A549 (cell line): ENCODE measurements around the gene SLC1A3. TPM values are rescaled to one million over a fixed set of nuclear protein-coding genes. Genes with fewer than 3 reads are reported as not detected.

Experiments used
- ATAC-seq, 2 experiments: fragments of 200-7000 bp in 1 of 2; fragments of >200 bp in 1 of 2; cut with Nextera tagmentation in 1 of 2; cut with Tn5 transposase in 1 of 2; 3 replicates each; pipeline versions ENCODE4 v1.8.0 to v1.9.1; 2018 to 2020; ENCODE audit warnings: mild to moderate bottlenecking in 1 of 2, moderate library complexity in 1 of 2
- CTCF ChIA-PET: fragments of 300-600 bp; sonication (Branson Sonifier 250); formaldehyde crosslinking; extraction: SDS; loops from one replicate; lab custom pipeline; 2021; ENCODE audit warnings: antibody characterized with exemption, inconsistent platforms; lab: Yijun Ruan, JAX
- POLR2A ChIA-PET: fragments of 350-600 bp; formaldehyde crosslinking; extraction: SDS; loops from one replicate; lab custom pipeline; 2021; ENCODE audit warnings: antibody characterized with exemption, inconsistent platforms; lab: Yijun Ruan, JAX
- DNase-seq, 2 experiments: peaks; one replicate each; pipeline versions ENCODE4 v3.0.0 to v3.0.0-alpha.2; 2011 to 2016; ENCODE audit warnings: low read depth in 1 of 2, low spot score in 1 of 2
- FAIRE-seq: peaks from 2 replicates; lab custom pipeline; 2011; peaks lifted over from hg19 to GRCh38; lab: Jason Lieb, UNC
- H3K27ac ChIP-seq, 2 experiments: fragments of >200 bp; sonication (Bioruptor Twin); formaldehyde crosslinking; 3 replicates each; pipeline ENCODE4 v1.5.1; 2016 to 2017
- H3K4me1 ChIP-seq: fragments of >200 bp; sonication (Bioruptor Twin); formaldehyde crosslinking; 3 replicates; pipeline ENCODE4 v1.6.1; 2016
- H3K4me2 ChIP-seq: fragments of >200 bp; sonication (Bioruptor Twin); formaldehyde crosslinking; 3 replicates; pipeline ENCODE4 v1.6.1; 2016
- H3K4me3 ChIP-seq: fragments of >200 bp; sonication (Bioruptor Twin); formaldehyde crosslinking; 3 replicates; pipeline ENCODE4 v1.5.1; 2016
- H3K9me3 ChIP-seq: fragments of >200 bp; sonication (Bioruptor Twin); formaldehyde crosslinking; 3 replicates; pipeline ENCODE4 v1.6.1; 2016
- CBX2 ChIP-seq: fragments of 200-600 bp; sonication (generic); IDR thresholded peaks from 2 replicates; pipeline ENCODE4 v1.6.1; 2016; ENCODE audit warnings: low read depth, mild to moderate bottlenecking, borderline replicate concordance
- CBX8 ChIP-seq: fragments of 200-600 bp; sonication (generic); IDR thresholded peaks from 2 replicates; pipeline ENCODE4 v1.6.1; 2016
- CEBPB ChIP-seq, 2 experiments: fragments of >200 bp in 1 of 2; sonication (Bioruptor Twin) in 1 of 2; formaldehyde crosslinking in 1 of 2; IDR thresholded peaks; 2 replicates each; pipeline ENCODE4 v1.6.1; 2012 to 2016
- EHMT2 ChIP-seq: fragments of 200-600 bp; sonication (generic); IDR thresholded peaks from 2 replicates; pipeline ENCODE4 v1.6.1; 2016; ENCODE audit warnings: antibody characterized with exemption, low read depth, mild to moderate bottlenecking, moderate library complexity
- ESRRA ChIP-seq: fragments of 150-350 bp; IDR thresholded peaks from 2 replicates; pipeline ENCODE4 v1.6.1; 2014; ENCODE audit warnings: mild to moderate bottlenecking, low read length, borderline replicate concordance
- FOSB ChIP-seq: fragments of 250-450 bp; sonication (Bioruptor Pico); IDR thresholded peaks from 2 replicates; pipeline ENCODE4 v1.5.0; 2020; ENCODE audit warnings: mild to moderate bottlenecking, moderate library complexity
- FOSL2 ChIP-seq, 2 experiments: fragments of 450-650 bp in 1 of 2; fragments of >200 bp in 1 of 2; sonication (Bioruptor Twin) in 1 of 2; formaldehyde crosslinking; IDR thresholded peaks; 2 replicates each; pipeline versions ENCODE4 v1.5.0 to v1.6.1; 2016 to 2020; ENCODE audit warnings: mild to moderate bottlenecking in 1 of 2, moderate library complexity in 1 of 2
- HOXB5 ChIP-seq: fragments of 250-450 bp; sonication (Bioruptor Pico); IDR thresholded peaks from 2 replicates; pipeline ENCODE4 v1.5.0; 2020; ENCODE audit warnings: mild to moderate bottlenecking, moderate library complexity
- JUNB ChIP-seq: fragments of >200 bp; sonication (Bioruptor Twin); formaldehyde crosslinking; IDR thresholded peaks from 2 replicates; pipeline ENCODE4 v1.6.1; 2016
- KDM1A ChIP-seq: fragments of 200-600 bp; sonication (generic); IDR thresholded peaks from 2 replicates; pipeline ENCODE4 v1.6.1; 2016; ENCODE audit warnings: low read depth, mild to moderate bottlenecking
- MAZ ChIP-seq: fragments of 150-350 bp; IDR thresholded peaks from 2 replicates; pipeline ENCODE4 v1.6.1; 2014; ENCODE audit warnings: antibody characterized with exemption, low read depth, low read length, borderline replicate concordance
- POLR2A ChIP-seq: IDR thresholded peaks from 2 replicates; pipeline ENCODE4 v1.6.1; 2012; ENCODE audit warnings: mild to moderate bottlenecking, low read length
- RCOR1 ChIP-seq: fragments of 150-350 bp; IDR thresholded peaks from 2 replicates; pipeline ENCODE4 v1.6.1; 2014; ENCODE audit warnings: antibody characterized with exemption, low read length, low read depth
- RFX5 ChIP-seq: fragments of 450-650 bp; IDR thresholded peaks from 2 replicates; pipeline ENCODE4 v1.7.1; 2014; ENCODE audit warnings: antibody characterized with exemption, mild to moderate bottlenecking, moderate library complexity
- ZNF302 ChIP-seq: fragments of 250-450 bp; sonication (Bioruptor Pico); IDR thresholded peaks from 2 replicates; pipeline ENCODE4 v1.9.0; 2021; ENCODE audit warnings: inconsistent platforms, mild to moderate bottlenecking, moderate library complexity
- WGBS: methylation state at CpG from one replicate; pipeline ENCODE4 v1.1.6; 2017; ENCODE audit errors: missing lambda C conversion rate; 5-methylcytosine and 5-hydroxymethylcytosine counted together
- polyA plus RNA-seq, 4 experiments: library from polyadenylated mRNA; depleted of rRNA in 3 of 4; stranded (reverse); fragments of >200 nt; fragmentation: RNase III in 1 of 4; extraction: RNeasy Plus Mini Kit Qiagen cat#74134 plus additional on column Dnase treatment in 1 of 4; gene quantifications; 2 replicates in 3 of 4; 3 replicates in 1 of 4; pipeline ENCODE4 v1.2.3, GENCODE V29; 2011 to 2017
- TF ChIP-seq, protein P1 (sequence below): IDR thresholded peaks from 2 replicates; pipeline ENCODE4 v1.6.1; 2012; ENCODE audit warnings: low read depth, borderline replicate concordance
- TF ChIP-seq, protein P2 (sequence below): fragments of 250-450 bp; sonication (Bioruptor Pico); IDR thresholded peaks from 2 replicates; pipeline ENCODE4 v1.5.0; 2020; ENCODE audit warnings: low read depth, mild to moderate bottlenecking, moderate library complexity
- TF ChIP-seq, protein P3 (sequence below): fragments of 150-350 bp; IDR thresholded peaks from 2 replicates; pipeline ENCODE4 v1.6.1; 2014; ENCODE audit warnings: low read depth, mild to moderate bottlenecking, low read length

SLC1A3 gene
- polyA plus RNA-seq, 2 of the 4 experiments (the other 2 are of a cell fraction), result not detected

DNA sequence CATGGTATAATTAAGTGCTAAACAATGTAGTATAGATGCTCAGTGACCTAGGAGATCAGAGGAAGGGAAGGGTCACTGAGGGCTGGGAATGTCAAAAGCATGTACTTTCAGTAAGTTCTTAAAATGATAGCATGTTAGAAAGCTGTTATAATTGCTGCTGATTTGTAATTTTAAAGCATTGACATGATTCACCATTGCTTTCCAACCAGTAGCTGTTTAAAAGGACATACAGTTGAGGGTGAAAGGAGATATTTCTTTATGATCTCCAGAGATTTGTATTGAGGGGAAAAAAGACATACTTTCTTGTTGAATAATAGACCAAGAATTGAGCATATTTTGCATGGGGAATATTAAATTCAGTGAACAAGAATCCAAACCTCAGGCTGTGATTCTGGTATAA lies 1.2 kb upstream of the SLC1A3 start:
- H3K27ac ChIP-seq, result no peak overlapping the region
- FAIRE-seq (peak; percentile 59), DNase-seq (no peak), ATAC-seq (no peak)
- no peaks in the 10 kb centered on the region for H3K4me1 ChIP-seq
- TF ChIP-seq RFX5 (no peak), ZNF302 (CRISPR knock-in tag) (no peak), FOSL2 (IDR thresholded peaks at IDR 0.05) (no peak), FOSL2 (CRISPR knock-in tag; IDR thresholded peaks at IDR 0.05) (no peak), POLR2A (no peak), CBX2 (no peak), CBX8 (no peak), ESRRA (no peak), RCOR1 (no peak), FOSB (no peak)
- TF ChIP-seq, protein P1, sequence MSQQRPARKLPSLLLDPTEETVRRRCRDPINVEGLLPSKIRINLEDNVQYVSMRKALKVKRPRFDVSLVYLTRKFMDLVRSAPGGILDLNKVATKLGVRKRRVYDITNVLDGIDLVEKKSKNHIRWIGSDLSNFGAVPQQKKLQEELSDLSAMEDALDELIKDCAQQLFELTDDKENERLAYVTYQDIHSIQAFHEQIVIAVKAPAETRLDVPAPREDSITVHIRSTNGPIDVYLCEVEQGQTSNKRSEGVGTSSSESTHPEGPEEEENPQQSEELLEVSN, result no peak
- TF ChIP-seq, protein P2, sequence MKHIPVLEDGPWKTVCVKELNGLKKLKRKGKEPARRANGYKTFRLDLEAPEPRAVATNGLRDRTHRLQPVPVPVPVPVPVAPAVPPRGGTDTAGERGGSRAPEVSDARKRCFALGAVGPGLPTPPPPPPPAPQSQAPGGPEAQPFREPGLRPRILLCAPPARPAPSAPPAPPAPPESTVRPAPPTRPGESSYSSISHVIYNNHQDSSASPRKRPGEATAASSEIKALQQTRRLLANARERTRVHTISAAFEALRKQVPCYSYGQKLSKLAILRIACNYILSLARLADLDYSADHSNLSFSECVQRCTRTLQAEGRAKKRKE (CRISPR knock-in tag), result no peak
- H3K4me2 ChIP-seq, result no peak overlapping the region
- ChIA-PET POLR2A (no interaction called here), CTCF (no interaction called here)
- H3K4me3 ChIP-seq, result no peak overlapping the region
- no peaks in the 10 kb centered on the region for H3K9me3 ChIP-seq

DNA sequence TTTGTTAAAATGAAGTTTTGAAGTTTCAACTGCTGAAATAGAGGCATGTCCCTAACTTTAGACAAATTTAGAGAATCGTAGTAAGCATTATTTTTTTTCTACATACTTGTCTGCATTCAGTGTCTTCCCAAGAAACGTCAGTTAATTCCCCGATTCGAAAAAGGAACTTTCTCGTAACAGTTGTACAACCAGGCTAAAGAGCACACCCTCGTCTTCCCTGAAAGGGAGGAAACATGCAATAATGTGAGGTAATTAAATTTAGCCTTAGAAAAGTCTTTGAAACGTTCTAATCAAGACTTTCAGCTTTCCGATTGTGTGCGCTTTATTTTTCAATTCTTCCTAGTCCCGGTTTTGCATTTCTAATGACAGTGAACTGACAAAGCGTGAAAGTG lies 374 bp upstream of the SLC1A3 start:
- H3K4me3 ChIP-seq, result peak overlapping the region; percentile 36
- H3K4me1 ChIP-seq, result no peaks in the 10 kb centered on the region
- POLR2A ChIA-PET, result no interaction called here
- no peaks in the 10 kb centered on the region for H3K9me3 ChIP-seq
- WGBS, result 20% methylated on average over 11 of the region's 11 CpGs
- CTCF ChIA-PET, result no interaction called here
- H3K27ac ChIP-seq, result no peak overlapping the region
- DNase-seq, result no peak
- ATAC-seq, result no peak
- peak overlapping the region; percentile 78 for H3K4me2 ChIP-seq
- no peak for FAIRE-seq
- no peak for TF ChIP-seq JUNB

DNA sequence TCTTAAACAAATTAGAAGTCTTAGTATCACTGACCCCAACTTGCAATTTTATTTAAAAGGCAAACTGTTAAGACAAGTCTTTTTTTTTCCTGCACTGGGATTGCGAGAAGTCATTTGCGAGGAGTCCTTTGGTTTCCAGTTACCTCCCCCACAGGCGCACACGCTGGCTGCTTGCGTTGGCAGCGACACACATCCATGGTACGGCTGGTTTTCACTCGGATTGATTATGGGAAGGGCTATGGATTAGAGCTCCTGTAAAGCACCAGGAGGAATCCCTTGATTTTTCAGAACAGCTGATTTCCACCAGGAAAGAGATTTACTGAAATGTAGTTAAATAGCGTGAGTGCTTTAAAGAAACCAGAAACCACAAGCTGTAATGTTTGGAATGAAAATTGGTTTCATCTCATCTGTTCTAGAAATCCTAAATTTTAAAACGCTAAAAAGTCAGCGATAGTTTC lies 737 bp downstream of the SLC1A3 start:
- ATAC-seq, result peak in 1 of 2 experiments; percentile 54; a peak in 3 of 6 replicates
- TF ChIP-seq HOXB5 (CRISPR knock-in tag), result no peak
- peak; percentile 82 for TF ChIP-seq CBX8
- TF ChIP-seq, all 56 proteins: peak for 1
- POLR2A ChIA-PET, result no interaction called here
- Histone ChIP-seq H3K27ac (no peak overlapping the region), H3K4me2 (peak overlapping the region; percentile 78), H3K9me3 (no peaks in the 10 kb centered on the region), H3K4me3 (peak overlapping the region; percentile 36; the same call in 1 of the 3 replicates), H3K4me1 (no peaks in the 10 kb centered on the region)
- FAIRE-seq (no peak), DNase-seq (peak in 1 of 2 experiments; percentile 7)
- WGBS, result 11% methylated on average over 11 of the region's 11 CpGs
- CTCF ChIA-PET, result interaction anchor here (0.7 to 1.5 kb wide), 2 partner anchors 18 to 31 kb away, joined by 3 read pairs; no protein-coding TSS in a partner anchor

DNA sequence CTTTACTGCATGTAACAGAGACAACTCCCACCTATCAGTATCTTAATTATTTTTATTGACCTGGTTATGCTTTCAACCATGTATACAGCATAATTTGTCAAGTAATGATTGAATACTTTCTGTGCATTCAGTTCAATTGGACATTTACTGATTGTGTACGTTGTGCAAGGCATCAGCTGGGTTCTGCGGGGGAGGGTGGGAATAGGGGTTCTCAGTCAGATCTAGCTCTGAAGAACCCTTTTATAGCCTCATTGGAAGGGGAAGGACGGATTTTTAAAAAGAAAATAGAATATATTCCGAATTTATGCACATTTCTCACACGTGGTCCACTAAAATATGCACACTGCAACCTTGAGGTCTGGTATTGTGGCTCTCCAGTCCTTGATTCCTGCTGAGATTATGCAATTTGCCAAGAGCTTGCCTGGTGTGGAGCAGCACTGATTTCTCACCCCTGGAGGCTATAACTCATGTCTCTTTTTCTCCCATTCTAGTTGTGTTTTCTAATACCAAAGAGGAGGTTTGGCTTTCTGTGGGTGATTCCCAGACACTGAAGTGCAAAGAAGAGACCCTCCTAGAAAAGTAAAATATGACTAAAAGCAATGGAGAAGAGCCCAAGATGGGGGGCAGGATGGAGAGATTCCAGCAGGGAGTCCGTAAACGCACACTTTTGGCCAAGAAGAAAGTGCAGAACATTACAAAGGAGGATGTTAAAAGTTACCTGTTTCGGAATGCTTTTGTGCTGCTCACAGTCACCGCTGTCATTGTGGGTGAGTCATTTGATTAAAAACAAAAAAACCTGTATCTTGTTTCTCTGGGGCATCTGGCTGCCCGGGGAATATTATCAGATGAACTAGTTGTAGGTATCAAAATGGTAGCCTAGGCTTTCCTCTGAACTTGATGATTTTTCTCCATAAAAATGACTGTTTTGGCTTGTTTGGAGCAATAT lies 1.7 kb downstream of the SLC1A3 start:
- no peaks in the 10 kb centered on the region for H3K4me1 ChIP-seq
- ATAC-seq, result no peak
- POLR2A ChIA-PET, result no interaction called here
- WGBS, result 40% methylated on average over 10 of the region's 10 CpGs
- no peak overlapping the region for H3K27ac ChIP-seq
- H3K9me3 ChIP-seq, result no peaks in the 10 kb centered on the region
- no peak for DNase-seq
- TF ChIP-seq EHMT2 (no peak), KDM1A (no peak), MAZ (no peak), CBX8 (no peak), CEBPB (IDR thresholded peaks at IDR 0.05) (no peak)
- TF ChIP-seq, protein P3, sequence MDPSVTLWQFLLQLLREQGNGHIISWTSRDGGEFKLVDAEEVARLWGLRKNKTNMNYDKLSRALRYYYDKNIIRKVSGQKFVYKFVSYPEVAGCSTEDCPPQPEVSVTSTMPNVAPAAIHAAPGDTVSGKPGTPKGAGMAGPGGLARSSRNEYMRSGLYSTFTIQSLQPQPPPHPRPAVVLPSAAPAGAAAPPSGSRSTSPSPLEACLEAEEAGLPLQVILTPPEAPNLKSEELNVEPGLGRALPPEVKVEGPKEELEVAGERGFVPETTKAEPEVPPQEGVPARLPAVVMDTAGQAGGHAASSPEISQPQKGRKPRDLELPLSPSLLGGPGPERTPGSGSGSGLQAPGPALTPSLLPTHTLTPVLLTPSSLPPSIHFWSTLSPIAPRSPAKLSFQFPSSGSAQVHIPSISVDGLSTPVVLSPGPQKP, result no peak
- H3K4me3 ChIP-seq, result no peak overlapping the region
- FAIRE-seq, result no peak
- H3K4me2 ChIP-seq, result no peak overlapping the region
- CTCF ChIA-PET, result interaction anchor here (1.5 kb wide), 1 partner anchor 19 kb away, joined by 3 read pairs; no protein-coding TSS in a partner anchor
